Muscle layer of duodenum (tissue), 2 donors: ENCODE measurements around the gene FTCD.

ENCODE experiments used
- H3K27ac ChIP-seq: one replicate; pipeline ENCODE4 v1.7.0; 2013; ENCODE audit warnings: mild to moderate bottlenecking, low read length
- H3K27me3 ChIP-seq: one replicate; pipeline ENCODE4 v1.7.0; 2013; ENCODE audit warnings: low read depth, mild to moderate bottlenecking, control low read depth, low read length
- H3K36me3 ChIP-seq, 2 donors: one replicate each; pipeline ENCODE4 v1.7.0; 2013; ENCODE audit warnings: low read length in 2 of 2, control low read depth in 1 of 2, mild to moderate bottlenecking in 1 of 2; ENCODE audit not compliant: insufficient read depth in 2 of 2, control insufficient read depth in 1 of 2
- H3K4me1 ChIP-seq, 2 donors: one replicate each; pipeline ENCODE4 v1.7.0; 2013; ENCODE audit warnings: low read length in 2 of 2, mild to moderate bottlenecking in 2 of 2, control low read depth in 1 of 2, moderate library complexity in 1 of 2; ENCODE audit not compliant: insufficient read depth in 2 of 2, control insufficient read depth in 1 of 2
- H3K4me3 ChIP-seq, 2 donors: one replicate each; pipeline ENCODE4 v1.7.0; 2013; ENCODE audit warnings: low read length in 2 of 2, low read depth in 1 of 2, mild to moderate bottlenecking in 1 of 2
- H3K9me3 ChIP-seq, 2 donors: one replicate each; pipeline ENCODE4 v1.7.0; 2013; ENCODE audit warnings: low read length in 2 of 2, control low read depth in 1 of 2, mild to moderate bottlenecking in 1 of 2; ENCODE audit not compliant: control insufficient read depth in 1 of 2
- donor health status: healthy.

The FTCD gene

DNA sequence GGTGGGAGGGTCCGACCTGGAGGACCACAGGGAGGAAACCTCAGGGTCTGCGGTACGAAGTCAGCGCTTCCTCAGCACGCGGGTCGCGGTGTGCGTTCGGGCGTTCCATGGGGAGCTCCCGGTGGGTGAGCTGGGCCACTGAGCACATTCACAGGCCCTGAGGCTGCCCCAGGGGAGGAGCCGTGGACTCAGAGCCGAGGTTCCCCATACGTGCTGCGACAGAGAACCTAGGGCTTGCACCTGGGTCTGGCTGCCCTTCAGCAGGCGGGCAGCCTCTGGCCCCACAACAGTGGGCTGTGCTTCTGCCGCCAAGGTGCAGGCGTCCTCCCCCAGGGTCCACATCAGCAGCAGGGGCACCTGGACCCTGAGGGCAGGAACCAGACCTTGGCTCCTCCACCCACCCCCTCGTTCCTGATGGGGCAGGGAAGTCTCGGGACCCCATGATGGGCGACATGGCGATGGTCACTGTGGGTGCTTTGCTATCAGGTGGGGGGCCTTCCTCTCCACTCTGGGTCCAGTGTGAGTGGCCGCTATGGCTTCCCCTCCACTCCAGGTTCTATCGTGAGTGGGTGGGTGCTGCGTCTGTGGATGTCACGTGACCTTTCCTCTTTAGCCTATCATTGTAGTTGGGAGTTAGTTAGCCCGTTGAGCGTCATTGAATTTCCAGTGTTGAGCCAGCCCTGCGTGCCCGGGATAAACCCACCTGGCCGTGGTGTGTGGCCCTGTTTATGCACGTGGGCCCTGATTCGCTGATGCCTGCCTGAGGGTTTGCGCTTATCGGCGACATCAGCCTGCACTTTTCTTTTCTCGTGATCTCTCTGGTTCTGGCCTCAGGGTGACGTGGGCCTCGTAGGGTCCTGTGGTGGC lies 27.9 kb downstream of the FTCD start:
- Histone ChIP-seq H3K27ac (no peak overlapping the region), H3K27me3 (no peaks in the 10 kb centered on the region), H3K4me3 (no peak overlapping the region), H3K9me3 (no peaks in the 10 kb centered on the region), H3K4me1 (no peaks in the 10 kb centered on the region), H3K36me3 (peaks cover 11 to 63% of the 10 kb centered on the region in 2 donors)

GRCh38 chr21:46126309-46127238 lies 28.8 kb downstream of the FTCD start:
- Histone ChIP-seq H3K4me3 (no peak overlapping the region), H3K4me1 (no peaks in the 10 kb centered on the region), H3K27ac (no peak overlapping the region), H3K36me3 (peaks cover 18 to 72% of the 10 kb centered on the region in 2 donors), H3K27me3 (no peaks in the 10 kb centered on the region), H3K9me3 (no peaks in the 10 kb centered on the region)

GRCh38 chr21:46125846-46126301 lies 29.5 kb downstream of the FTCD start:
- Histone ChIP-seq H3K36me3 (peaks cover 22 to 79% of the 10 kb centered on the region in 2 donors), H3K27ac (no peak overlapping the region), H3K27me3 (no peaks in the 10 kb centered on the region), H3K9me3 (no peaks in the 10 kb centered on the region), H3K4me1 (no peaks in the 10 kb centered on the region), H3K4me3 (no peak overlapping the region)

GRCh38 chr21:46124926-46125845 lies 30.2 kb downstream of the FTCD start:
- no peak overlapping the region for H3K27ac ChIP-seq
- H3K9me3 ChIP-seq = no peaks in the 10 kb centered on the region
- H3K36me3 ChIP-seq = peaks cover 22 to 86% of the 10 kb centered on the region in 2 donors
- no peak overlapping the region for H3K4me3 ChIP-seq
- no peaks in the 10 kb centered on the region for H3K27me3 ChIP-seq
- no peaks in the 10 kb centered on the region for H3K4me1 ChIP-seq

- H3K4me1 ChIP-seq = no peaks in the 10 kb centered on the region
- H3K36me3 ChIP-seq = peaks cover 22 to 90% of the 10 kb centered on the region in 2 donors
- no peaks in the 10 kb centered on the region for H3K27me3 ChIP-seq
- no peak overlapping the region for H3K27ac ChIP-seq
- H3K9me3 ChIP-seq = no peaks in the 10 kb centered on the region
- no peak overlapping the region for H3K4me3 ChIP-seq
These were observed 31.1 kb downstream of the FTCD start for GRCh38 chr21:46124083-46124925.

DNA sequence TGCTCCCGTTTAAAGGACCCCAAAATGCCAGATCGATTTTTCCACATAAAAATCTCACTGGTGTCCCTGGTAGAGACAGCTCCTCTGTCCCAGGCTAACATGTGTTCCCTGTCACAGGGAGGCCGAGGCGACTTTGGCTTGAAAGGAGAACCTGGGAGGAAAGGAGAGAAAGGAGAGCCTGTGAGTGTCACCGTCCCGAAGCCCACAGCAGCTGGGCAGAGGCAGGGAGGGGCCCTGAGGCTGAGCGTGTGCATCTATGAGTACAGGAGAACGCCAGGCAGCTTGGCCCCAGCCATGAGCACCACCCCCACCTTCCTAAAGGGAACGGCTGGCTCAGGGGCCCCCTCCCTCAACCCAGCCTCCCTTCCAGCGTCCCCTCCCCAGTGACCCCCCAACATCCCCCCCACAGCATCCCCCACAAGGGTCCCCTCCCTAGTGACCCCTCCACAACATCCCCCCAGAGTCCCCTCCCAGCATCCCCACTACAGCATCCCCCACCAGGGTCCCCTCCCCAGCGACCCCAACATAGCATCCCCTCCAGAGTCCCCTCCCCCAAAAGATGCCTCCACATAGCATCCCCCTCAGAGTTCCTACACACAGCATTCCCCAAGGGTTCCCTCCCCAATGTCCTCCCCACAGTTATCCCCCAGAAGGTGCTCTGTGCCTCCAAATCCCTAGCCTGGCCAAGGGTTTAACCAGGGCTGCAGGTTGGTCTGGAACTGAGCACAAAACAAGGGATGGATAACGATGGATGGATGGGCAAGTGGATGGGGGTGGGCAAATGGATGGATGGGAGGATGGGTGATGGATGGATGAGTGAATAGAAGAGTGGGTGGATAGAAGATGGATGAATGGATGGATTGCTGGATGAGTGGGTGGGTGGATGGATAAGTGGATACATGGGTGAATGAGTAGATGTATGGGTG lies 32.4 kb downstream of the FTCD start:
- Histone ChIP-seq H3K27me3 (no peaks in the 10 kb centered on the region), H3K4me1 (no peaks in the 10 kb centered on the region), H3K4me3 (no peak overlapping the region), H3K36me3 (peaks cover 26 to 97% of the 10 kb centered on the region in 2 donors), H3K27ac (no peak overlapping the region), H3K9me3 (no peaks in the 10 kb centered on the region)

GRCh38 chr21:46122237-46122671 lies 33.1 kb downstream of the FTCD start:
- H3K36me3 ChIP-seq = peaks cover 23 to 98% of the 10 kb centered on the region in 2 donors
- H3K27me3 ChIP-seq = no peaks in the 10 kb centered on the region
- H3K4me1 ChIP-seq = no peaks in the 10 kb centered on the region
- no peak overlapping the region for H3K4me3 ChIP-seq
- no peak overlapping the region for H3K27ac ChIP-seq
- no peaks in the 10 kb centered on the region for H3K9me3 ChIP-seq

DNA sequence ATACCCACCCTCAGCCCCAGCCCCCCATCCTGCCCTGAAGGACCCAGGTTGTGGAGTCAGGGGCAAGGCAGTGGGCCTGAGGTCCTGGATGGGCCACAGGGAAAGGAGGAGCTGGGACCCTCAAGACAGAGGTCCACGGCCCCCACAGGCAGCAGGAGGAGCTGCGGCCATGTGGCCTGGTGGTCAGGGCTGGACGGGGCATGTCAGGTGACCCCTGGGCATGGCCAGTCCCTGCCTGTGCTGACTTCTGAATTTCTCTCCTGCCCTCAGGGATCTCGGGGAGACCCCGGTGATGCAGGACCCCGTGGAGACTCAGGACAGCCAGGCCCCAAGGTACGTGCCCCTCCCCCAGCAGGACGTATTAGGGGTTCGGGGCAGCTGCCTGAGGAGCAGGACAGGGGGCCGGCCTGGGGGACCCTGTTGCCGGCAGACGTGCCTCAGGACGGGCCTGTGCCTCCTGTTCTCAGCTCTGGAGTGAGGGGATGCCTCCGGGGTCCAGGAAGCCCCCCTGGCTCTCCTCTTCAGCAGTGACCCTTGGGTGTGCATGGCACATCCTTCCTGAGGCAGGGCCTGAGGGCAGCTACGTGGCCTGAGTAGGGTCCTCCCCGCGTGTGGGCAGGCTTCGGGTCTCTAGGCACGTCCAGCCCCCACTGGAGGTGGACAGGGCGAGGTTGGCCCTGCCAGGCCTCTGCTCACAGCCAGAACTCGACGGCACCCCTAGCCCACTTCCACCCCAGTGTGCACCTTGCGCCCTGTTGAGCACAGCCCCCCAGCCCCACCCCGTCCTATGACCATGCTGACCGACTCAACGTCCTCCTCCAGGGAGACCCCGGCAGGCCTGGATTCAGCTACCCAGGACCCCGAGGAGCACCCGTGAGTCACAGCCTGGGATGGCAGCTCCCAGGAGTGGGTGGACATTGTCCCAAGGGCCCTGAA lies 33.8 kb downstream of the FTCD start:
- Histone ChIP-seq H3K4me3 (no peak overlapping the region), H3K27ac (no peak overlapping the region), H3K9me3 (no peaks in the 10 kb centered on the region), H3K36me3 (peaks cover 26 to 98% of the 10 kb centered on the region in 2 donors), H3K27me3 (no peaks in the 10 kb centered on the region), H3K4me1 (no peaks in the 10 kb centered on the region)
